ENCODE measurements around the gene SLC35F3.
"Not testable (repeated sequence)": the region's sequence is repeated elsewhere in the genome, so short reads cannot be mapped to it uniquely, and the experiment has no call there.

Gene SLC35F3

GRCh38 chr1:234231061-234231892 lies 326.8 kb downstream of the SLC35F3 start:
- DNase-seq = no peak

GRCh38 chr1:234231893-234232276 lies 327.4 kb downstream of the SLC35F3 start:
- DNase-seq = no peak

GRCh38 chr1:234234199-234234598 lies 329.7 kb downstream of the SLC35F3 start:
- DNase-seq = no peak

- DNase-seq = no peak
Measured at GRCh38 chr1:234235434-234235881, 331.0 kb downstream of the SLC35F3 start.

- no peak for DNase-seq
Measured at GRCh38 chr1:234237393-234237792, 332.9 kb downstream of the SLC35F3 start.

GRCh38 chr1:234238060-234238459 lies 333.6 kb downstream of the SLC35F3 start:
- no peak for DNase-seq

- no peak for DNase-seq
Measured at GRCh38 chr1:234239515-234239914, 335.0 kb downstream of the SLC35F3 start.

GRCh38 chr1:234239936-234240335 lies 335.5 kb downstream of the SLC35F3 start:
- no peak for DNase-seq

- no peak for DNase-seq
Measured at GRCh38 chr1:234240680-234241079, 336.2 kb downstream of the SLC35F3 start.

GRCh38 chr1:234241941-234242490 lies 337.5 kb downstream of the SLC35F3 start:
- no peak for DNase-seq

- DNase-seq = no peak
Measured at GRCh38 chr1:234243521-234244260, 339.2 kb downstream of the SLC35F3 start.

- no peak for DNase-seq
Measured at GRCh38 chr1:234244482-234244881, 340.0 kb downstream of the SLC35F3 start.

- DNase-seq = no peak
Measured at GRCh38 chr1:234246638-234247116, 342.2 kb downstream of the SLC35F3 start.

GRCh38 chr1:234247746-234248145 lies 343.3 kb downstream of the SLC35F3 start:
- not testable (repeated sequence) for DNase-seq

GRCh38 chr1:234250747-234251146 lies 346.3 kb downstream of the SLC35F3 start:
- DNase-seq = no peak

- DNase-seq = no peak
Measured at GRCh38 chr1:234253732-234254131, 349.3 kb downstream of the SLC35F3 start.

GRCh38 chr1:234256359-234256758 lies 351.9 kb downstream of the SLC35F3 start:
- no peak for DNase-seq

- no peak for DNase-seq
Measured at GRCh38 chr1:234258071-234258470, 353.6 kb downstream of the SLC35F3 start.

- no peak for DNase-seq
Measured at GRCh38 chr1:234260578-234260977, 356.1 kb downstream of the SLC35F3 start.

GRCh38 chr1:234261545-234261944 lies 357.1 kb downstream of the SLC35F3 start:
- no peak for DNase-seq

- no peak for DNase-seq
Measured at GRCh38 chr1:234262007-234262753, 357.7 kb downstream of the SLC35F3 start.

- DNase-seq = no peak
Measured at GRCh38 chr1:234262754-234263105, 358.3 kb downstream of the SLC35F3 start.

GRCh38 chr1:234264832-234265231 lies 360.4 kb downstream of the SLC35F3 start:
- no peak for DNase-seq
